22Rv1 (cell line): Measurements from ENCODE around the gene C5orf52.
"Not testable (repeated sequence)": the region's sequence is repeated elsewhere in the genome, so short reads cannot be mapped to it uniquely, and the experiment has no call there.

Source experiments
- H3K27ac ChIP-seq: fragments of 450-650 bp; 2 replicates; pipeline ENCODE4 v1.5.1; 2017
- CTCF ChIP-seq: fragments of 450-650 bp; IDR thresholded peaks from 2 replicates; pipeline ENCODE4 v1.5.1; 2017; ENCODE audit warnings: mild to moderate bottlenecking
- ZFX ChIP-seq: fragments of 450-650 bp; IDR thresholded peaks from 2 replicates; pipeline ENCODE4 v1.6.1; 2017; ENCODE audit warnings: antibody characterized with exemption, borderline replicate concordance

Gene C5orf52

DNA sequence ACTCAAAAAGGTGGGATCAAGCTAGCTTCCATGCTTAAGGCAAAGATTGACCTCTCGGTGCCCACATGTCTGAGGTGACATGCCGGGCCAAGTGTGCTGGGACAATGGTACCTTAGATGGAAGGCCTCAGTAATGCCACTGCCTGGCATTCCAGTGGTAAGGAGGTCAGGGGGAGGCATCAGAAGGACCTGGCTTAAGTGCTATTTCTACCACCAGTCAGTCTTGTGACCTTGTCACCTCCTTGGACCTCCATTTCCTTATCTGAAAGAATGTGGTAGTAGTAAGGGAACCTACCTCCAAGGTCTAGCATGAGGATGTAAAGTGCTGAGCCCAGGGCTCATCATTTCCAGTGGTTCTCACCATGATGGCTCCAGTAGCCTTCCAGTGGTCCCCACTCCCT, 8.9 kb downstream of the C5orf52 start:
- TF ChIP-seq CTCF (no peak), ZFX (no peak)

DNA sequence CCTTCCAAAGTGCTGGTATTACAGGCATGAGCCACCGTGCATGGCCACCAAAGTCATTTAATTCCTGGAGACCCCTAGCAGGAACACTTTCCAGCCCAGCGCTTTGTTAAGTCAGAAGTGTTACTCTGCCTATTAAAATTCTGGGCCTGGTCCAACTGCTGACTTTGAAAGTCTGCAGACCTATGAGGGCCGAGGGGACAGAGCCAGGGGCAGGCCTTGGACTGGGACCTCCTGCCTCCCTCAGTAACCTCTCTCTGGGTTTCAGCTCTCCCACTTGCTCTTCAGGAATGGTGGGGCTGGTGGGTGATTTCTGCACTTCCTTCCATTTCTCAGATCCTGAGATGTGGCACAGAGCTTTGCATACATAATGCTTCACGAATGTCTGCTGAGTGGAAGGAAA, 9.7 kb downstream of the C5orf52 start:
- TF ChIP-seq CTCF, result no peak
- no peak for TF ChIP-seq ZFX
- no peak overlapping the region for H3K27ac ChIP-seq

More for the DNA sequence above, 8.9 kb downstream of the C5orf52 start:
- no peak overlapping the region for H3K27ac ChIP-seq

DNA sequence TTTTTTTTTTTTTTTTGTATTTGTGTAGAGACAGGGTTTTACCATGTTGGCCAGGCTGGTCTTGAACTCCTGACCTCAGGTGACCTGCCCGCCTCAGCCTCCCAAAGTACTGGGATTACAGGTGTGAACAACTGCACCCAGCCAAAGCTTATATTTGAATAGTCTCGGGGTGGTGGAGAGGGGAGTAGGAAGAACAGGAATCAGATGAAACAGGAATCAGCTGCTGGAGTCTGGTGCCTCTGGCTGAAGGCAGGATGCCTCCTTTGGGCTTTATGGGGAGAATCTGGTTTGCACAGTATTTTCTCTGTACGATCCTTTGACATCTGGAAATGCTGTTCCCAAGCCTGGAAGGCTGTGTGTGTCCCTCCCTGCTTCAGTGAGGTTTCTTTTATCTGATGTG, 10.9 kb downstream of the C5orf52 start:
- TF ChIP-seq CTCF (no peak), ZFX (no peak)
- no peak overlapping the region for H3K27ac ChIP-seq

- not testable (repeated sequence) for H3K27ac ChIP-seq
Measured at GRCh38 chr5:157686276-157687197, 15.2 kb downstream of the C5orf52 start.

DNA sequence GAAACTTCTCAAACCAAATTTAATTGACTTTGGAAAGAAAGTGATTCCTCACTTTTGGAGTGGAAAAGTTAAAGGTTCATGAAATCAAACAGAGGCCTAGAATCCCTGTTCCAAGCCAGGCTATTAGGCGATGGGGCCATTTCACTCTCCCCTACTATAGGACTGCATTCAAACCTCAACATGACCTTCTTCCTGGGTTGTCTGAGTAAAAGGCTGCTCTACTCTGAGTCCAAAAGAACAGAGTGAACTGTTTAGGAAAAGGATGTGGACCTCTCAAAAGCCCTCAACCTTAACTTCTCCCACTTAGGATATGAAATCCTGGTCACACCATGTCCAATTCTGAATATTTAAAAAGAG, 15.8 kb downstream of the C5orf52 start:
- no peak overlapping the region for H3K27ac ChIP-seq
- no peak for TF ChIP-seq ZFX
- TF ChIP-seq CTCF, result no peak

DNA sequence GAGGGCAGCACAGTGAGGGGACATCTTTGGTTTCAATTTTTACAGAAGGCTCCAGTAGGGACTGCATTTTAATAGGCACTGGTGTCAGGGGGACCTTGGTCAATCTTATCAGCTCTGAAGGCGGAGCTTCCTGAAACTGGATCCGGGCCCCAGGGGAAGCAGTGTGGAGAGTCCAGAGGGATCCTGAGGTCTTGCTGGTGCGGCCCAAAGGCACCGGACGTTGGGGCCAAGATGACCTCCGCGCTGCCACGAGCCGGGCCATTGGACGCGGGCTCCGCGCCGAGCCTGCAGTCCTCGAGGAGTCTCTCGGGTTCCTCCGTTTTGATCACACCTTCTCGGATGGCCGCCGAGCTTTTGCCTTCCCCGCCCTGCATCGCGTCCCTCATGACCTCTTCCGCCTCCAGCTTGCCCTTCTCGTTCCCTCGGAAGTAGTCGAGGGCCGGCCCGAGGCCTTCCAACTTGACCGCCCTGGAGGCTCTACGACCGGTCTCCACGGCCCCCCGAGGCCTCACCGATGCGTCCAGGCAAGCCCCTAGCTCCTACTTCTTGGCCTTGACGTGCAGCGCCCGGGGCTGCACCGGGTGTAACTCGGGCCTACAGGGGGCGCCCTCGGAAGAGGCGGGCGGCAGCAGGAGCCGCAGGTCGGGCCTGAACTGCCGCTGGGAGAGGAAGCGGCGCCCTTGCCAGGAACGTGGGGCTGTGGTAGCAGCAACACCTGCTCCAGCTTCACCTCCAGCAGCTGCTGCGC, 18.8 kb downstream of the C5orf52 start:
- TF ChIP-seq CTCF, result peak; percentile 18; the same call in 1 of the 2 replicates
- TF ChIP-seq ZFX, result no peak

DNA sequence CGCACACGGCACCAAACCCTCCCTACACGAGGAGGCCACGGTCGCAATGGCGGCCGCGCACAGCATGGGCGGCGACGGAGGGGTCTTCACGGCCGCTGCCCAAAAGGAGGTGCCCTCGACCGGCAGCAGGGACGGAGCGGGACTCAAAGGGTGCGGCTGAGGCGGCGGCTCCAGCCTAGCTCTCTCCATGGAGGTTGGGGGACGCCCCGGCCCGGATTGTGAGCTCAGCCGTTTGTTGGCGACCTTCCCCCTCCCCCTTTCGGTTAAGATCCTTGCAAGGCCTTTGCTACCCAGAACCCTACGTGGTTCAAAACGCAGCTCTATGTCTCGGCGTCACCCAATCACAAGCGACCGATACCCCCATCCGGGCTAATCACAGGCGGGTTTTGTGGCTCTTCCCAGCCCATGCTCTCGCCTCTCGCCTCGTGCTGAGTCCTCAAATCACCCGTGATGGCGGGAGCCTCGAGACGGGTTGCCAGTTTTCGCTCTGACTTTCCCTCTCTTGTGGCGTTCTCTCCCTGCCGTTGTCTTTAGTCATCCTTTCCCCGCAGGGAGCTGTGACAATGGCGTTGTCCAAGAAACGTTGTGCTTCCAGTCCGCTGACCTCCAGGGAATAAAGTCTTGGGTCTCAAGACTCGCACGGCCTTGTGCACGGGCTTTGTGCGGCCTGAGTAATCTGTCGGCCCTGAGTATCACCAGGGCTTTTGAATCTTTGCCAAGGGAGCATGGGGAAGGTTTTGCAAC, 19.5 kb downstream of the C5orf52 start:
- TF ChIP-seq ZFX (no peak), CTCF (no peak)
- no peak overlapping the region for H3K27ac ChIP-seq

More for the DNA sequence above, 18.8 kb downstream of the C5orf52 start:
- no peak overlapping the region for H3K27ac ChIP-seq

GRCh38 chr5:157693816-157694215, 22.5 kb downstream of the C5orf52 start:
- H3K27ac ChIP-seq, result not testable (repeated sequence)

GRCh38 chr5:157696154-157696553, 24.8 kb downstream of the C5orf52 start:
- H3K27ac ChIP-seq, result not testable (repeated sequence)

- not testable (repeated sequence) for H3K27ac ChIP-seq
Measured at GRCh38 chr5:157698674-157699073, 27.3 kb downstream of the C5orf52 start.
